C4-2B (cell line): ENCODE results near the gene FGD1.

Experiments used
- CTCF ChIP-seq: fragments of 450-650 bp; conservative IDR thresholded peaks from 2 replicates; pipeline ENCODE4 v1.5.1; 2017; ENCODE audit warnings: mild to moderate bottlenecking
- ZFX ChIP-seq: fragments of 450-650 bp; IDR thresholded peaks from 2 replicates; pipeline ENCODE4 v1.6.1; 2017

GRCh38 chrX:54397113-54397512 is 98.9 kb downstream of the FGD1 start:
- TF ChIP-seq CTCF (no peak), ZFX (no peak)
